ACHN (cell line): Measurements from ENCODE around the gene CASP1.

ENCODE experiments used
- DNase-seq: peaks from one replicate; pipeline ENCODE4 v3.0.0-alpha.2; 2015
- in situ Hi-C: cut with HindIII; loops from 2 replicates; pipeline ENCODE4 v1.10.0; 2017; ENCODE audit warnings: low sequenced_read_pairs, low pct_ligation_motif_present, low pct_unique_long_range_greater_than_20kb

CASP1 gene

DNA sequence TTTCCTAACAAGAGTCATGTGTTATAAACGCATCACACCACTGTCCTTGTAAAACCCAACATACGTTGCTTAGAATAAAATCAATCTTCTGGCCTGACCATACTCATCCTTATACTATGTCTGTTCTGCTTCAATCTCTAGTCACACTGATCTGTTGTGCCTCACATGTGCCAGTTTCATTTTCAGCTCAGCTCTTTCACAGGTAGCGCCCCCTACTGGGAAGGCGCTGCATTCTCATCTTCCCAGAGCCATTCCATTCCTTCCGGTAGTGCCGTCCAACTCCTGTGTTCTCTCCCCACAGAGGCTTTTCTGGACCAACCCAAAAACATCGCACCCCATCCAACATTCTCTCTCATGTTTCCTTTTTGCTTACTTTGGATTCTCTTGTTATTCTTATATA, 34.1 kb downstream of the CASP1 start:
- in situ Hi-C loops, result no loop called here
- peak; percentile 12 for DNase-seq

DNA sequence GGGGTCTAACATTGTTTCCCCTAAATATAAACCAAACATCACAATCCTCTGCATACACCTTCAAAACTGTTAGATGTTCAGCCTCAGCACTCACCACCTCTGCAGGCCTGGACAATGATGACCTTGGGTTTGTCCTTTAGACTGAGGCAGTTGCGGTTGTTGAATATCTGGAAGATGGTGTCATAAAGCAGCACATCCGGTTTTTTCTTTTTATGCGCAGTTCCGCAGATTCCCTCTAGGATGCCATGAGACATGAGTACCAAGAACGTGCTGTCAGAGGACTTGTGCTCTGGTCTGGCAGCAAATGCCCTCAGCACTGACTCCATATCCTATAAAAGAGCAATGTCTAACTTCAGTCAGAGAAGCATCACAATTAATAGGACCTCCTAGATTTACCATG, 34.8 kb downstream of the CASP1 start:
- peak; percentile 49 for DNase-seq
- in situ Hi-C loops, result no loop called here

DNA sequence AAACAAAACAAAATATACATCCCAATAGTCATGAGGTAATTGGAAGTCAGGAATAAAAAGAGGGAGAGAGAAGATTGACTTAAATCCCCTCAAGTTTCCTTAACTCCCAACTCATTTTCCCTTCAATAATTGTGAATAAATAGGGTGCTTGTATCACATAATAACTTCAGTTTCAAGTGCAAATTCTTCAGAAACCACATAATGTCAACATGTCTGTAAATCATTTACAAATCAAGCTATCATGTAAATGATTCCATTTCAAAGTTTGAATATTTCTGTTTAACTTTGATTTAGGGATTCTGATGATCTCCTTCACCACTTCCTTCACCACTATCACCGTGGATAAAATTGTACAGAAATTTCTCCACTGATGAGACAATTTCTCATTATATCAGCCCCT, 35.2 kb downstream of the CASP1 start:
- peak; percentile 54 for DNase-seq
- in situ Hi-C loops, result no loop called here

DNA sequence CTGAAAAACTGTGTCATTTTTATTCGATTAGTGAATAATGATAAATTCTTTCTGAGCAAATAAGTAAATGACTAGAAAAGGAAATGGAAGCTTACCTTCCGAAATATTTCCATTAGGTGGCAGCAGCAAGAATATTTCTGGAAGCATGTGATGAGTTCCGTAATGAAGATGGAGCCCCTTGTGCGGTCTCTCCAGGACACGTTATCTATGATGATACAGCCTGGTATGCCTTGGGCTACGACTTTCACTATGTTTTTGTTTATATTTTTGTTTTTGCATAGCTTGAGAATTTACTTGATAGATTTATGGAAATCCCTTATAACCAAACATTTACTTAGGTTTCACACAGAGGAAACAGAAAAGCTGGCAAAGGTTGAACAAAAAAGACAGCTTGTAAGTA, 37.7 kb downstream of the CASP1 start:
- in situ Hi-C loops, result no loop called here
- peak; percentile 60 for DNase-seq

DNA sequence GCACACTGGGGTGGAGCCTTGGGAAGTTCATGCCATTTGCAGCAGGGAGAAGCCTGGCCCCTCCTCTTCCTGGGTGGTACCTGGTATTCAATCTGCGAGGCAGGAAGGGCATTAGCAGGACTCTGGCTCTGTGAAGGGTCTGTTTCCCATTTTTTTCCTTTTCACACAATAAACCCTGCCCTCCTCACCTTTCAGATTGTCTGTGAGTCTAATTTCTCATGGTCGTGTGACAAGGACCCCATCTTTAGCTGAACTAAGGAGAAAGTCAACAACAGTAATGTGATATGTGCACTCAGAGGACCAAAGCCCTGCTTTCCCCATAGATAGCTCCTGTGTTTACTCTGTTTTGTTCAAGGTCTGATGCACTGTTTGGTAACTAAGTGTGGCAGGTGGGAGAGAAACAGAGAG, 39.9 kb downstream of the CASP1 start:
- no peak for DNase-seq
- in situ Hi-C loops, result no loop called here

DNA sequence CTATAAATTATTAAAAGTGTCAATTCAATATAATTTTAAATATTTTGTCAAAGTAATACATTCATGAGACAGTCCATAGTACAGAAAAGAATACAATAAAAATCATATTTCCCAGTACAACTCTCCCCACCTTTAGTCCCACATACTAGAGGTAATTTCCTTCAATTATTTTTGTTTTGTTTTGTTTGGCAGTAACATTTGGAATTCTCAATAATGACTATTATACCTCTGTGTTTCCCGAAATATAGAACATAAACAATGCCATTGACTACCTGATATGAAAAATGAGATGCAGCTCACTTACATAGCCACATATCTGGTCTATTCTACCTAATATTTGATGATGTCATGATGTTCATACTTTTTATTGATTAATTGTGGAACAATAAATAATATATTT, 42.2 kb downstream of the CASP1 start:
- in situ Hi-C loops, result no loop called here
- DNase-seq, result no peak

DNA sequence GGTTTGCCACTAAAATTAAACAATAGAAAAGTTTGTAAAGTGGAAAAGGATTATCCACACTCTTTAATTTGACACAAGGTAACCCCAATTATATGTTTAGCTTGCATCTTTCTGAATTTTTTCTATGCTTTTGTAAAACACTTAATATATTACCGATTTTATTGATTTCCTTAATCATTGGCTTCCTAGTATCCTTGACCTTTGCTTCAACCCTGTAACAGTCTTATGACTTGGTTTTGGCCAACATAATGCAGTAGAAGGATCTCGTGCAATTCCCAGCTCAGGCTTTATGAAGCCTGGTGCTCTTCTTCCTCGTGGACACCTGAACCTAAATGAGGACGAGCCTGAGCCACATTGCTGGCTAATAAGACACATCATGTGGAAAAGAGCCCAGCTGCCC, 43.0 kb downstream of the CASP1 start:
- in situ Hi-C loops, result no loop called here
- DNase-seq, result no peak

DNA sequence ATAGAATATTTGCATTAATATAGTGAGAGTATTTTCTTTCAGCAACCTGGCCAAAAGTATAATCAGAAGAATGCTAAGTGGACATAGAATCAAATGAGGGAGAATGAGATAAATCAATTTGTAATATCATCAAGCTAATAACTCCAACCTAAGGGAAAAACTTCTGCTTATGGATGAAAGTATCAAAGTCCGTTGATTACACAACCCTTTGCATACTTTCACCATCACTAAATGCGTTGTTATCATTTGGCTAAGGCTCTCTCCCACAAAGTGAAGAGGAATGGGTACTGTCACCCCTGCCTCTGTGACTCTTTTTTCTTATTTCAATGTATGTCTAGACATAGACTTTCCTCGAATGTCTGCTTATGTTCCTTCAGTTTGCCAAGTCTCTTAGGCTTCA, 50.1 kb downstream of the CASP1 start:
- DNase-seq, result no peak
- in situ Hi-C loops, result no loop called here

DNA sequence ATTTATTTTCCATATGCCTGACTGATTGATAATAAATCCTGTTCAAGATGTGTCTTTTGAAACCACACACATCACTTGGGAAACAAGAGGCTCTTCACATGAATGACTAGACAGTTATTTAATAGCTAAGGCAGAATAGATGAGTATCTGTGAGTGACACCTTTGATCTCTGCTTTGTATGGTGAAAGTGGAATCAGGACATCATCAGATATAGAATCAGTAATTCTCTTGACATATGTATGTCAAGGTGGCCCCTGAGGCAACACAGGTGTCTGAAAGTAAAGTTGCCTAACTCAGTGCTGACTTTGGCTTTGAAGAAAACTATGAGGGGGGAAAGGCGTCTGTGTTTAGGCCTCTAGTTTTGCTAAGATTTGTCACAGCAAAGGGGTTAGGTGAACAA, 55.1 kb downstream of the CASP1 start:
- no peak for DNase-seq
- in situ Hi-C loops, result no loop called here
